B cell (primary cell): ENCODE results near the gene PDCD1LG2. TPM values are rescaled to one million over a fixed set of nuclear protein-coding genes. Genes with fewer than 3 reads are reported as not detected.

Experiments used
- ATAC-seq: fragments of 200-7000 bp; cut with Tn5 transposase; one replicate; pipeline ENCODE4 v1.10.0; 2021; ENCODE audit warnings: low read depth, mild to moderate bottlenecking, moderate number of reproducible peaks, moderate library complexity
- CTCF ChIA-PET: fragments of 350-600 bp; sonication (Branson Sonifier 250); formaldehyde crosslinking; loops from one replicate; lab custom pipeline; 2021; ENCODE audit warnings: antibody characterized with exemption, inconsistent platforms; lab: Charles Lee
- POLR2A ChIA-PET: fragments of 350-600 bp; sonication (Branson Sonifier 250); formaldehyde crosslinking; loops from one replicate; lab custom pipeline; 2021; ENCODE audit warnings: antibody characterized with exemption; lab: Charles Lee
- DNase-seq: peaks from one replicate; pipeline ENCODE4 v3.0.0; 2013
- H2AFZ ChIP-seq: 2 replicates; pipeline ENCODE4 v1.6.1; 2012; ENCODE audit warnings: mild to moderate bottlenecking, low read depth, low read length; ENCODE audit not compliant: insufficient read depth, poor library complexity, severe bottlenecking
- H3K27ac ChIP-seq, 2 donors: 1 replicate in 1 of 2; 2 replicates in 1 of 2; pipeline ENCODE4 v1.5.1; 2012 to 2013; ENCODE audit warnings: low read length in 2 of 2, mild to moderate bottlenecking in 2 of 2, moderate library complexity in 1 of 2
- H3K27me3 ChIP-seq, 4 experiments: fragments of 200-600 bp in 1 of 4; sonication (generic) in 1 of 4; replicated peaks in 1 of 4; 1 replicate in 2 of 4; 2 replicates in 2 of 4; pipeline versions ENCODE4 v1.6.1 to v1.7.0; 2013 to 2016; ENCODE audit warnings: low read length in 3 of 4, mild to moderate bottlenecking in 2 of 4, mixed read lengths in 1 of 4, moderate library complexity in 1 of 4; ENCODE audit not compliant: insufficient read depth in 4 of 4, control insufficient read depth in 3 of 4; ENCODE audit errors: control extremely low read depth in 1 of 4
- H3K36me3 ChIP-seq, 2 experiments: replicated peaks in 1 of 2; 1 replicate in 1 of 2; 2 replicates in 1 of 2; pipeline versions ENCODE4 v1.6.1 to v1.7.1; 2013; ENCODE audit warnings: low read length in 1 of 2; ENCODE audit not compliant: insufficient read depth in 2 of 2, control insufficient read depth in 1 of 2; ENCODE audit errors: control extremely low read depth in 1 of 2, extremely low read depth in 1 of 2
- H3K4me1 ChIP-seq, 2 donors: fragments of 200-600 bp in 1 of 2; sonication (generic) in 1 of 2; 1 replicate in 1 of 2; 2 replicates in 1 of 2; pipeline versions ENCODE4 v1.5.1 to v1.6.1; 2013 to 2017; ENCODE audit warnings: low read length in 2 of 2; ENCODE audit not compliant: control insufficient read depth in 2 of 2, insufficient read depth in 2 of 2
- H3K4me2 ChIP-seq: replicated peaks from 2 replicates; pipeline ENCODE3; 2012; ENCODE audit warnings: mild to moderate bottlenecking, low read depth, low read length; ENCODE audit not compliant: poor library complexity, severe bottlenecking
- H3K4me3 ChIP-seq, 5 experiments: fragments of 200-600 bp in 1 of 5; sonication (generic) in 1 of 5; 1 replicate in 3 of 5; 2 replicates in 2 of 5; pipeline versions ENCODE4 v1.5.1 to v1.7.0; 2011 to 2016; ENCODE audit warnings: low read length in 4 of 5, mild to moderate bottlenecking in 4 of 5, low read depth in 2 of 5, control low read depth in 1 of 5, moderate library complexity in 1 of 5; ENCODE audit not compliant: insufficient read depth in 1 of 5; ENCODE audit errors: control extremely low read depth in 1 of 5, extremely low read depth in 1 of 5
- H3K79me2 ChIP-seq: fragments of 200-600 bp; sonication (generic); one replicate; pipeline ENCODE4 v1.6.0; 2016; ENCODE audit warnings: low read length; ENCODE audit not compliant: control insufficient read depth, insufficient read depth
- H3K9ac ChIP-seq: fragments of 200-600 bp; sonication (generic); 2 replicates; pipeline ENCODE4 v1.6.1; 2017; ENCODE audit warnings: mild to moderate bottlenecking, low read length, moderate library complexity
- H3K9me3 ChIP-seq, 3 donors: one replicate each; pipeline versions ENCODE4 v1.6.1 to v1.7.1; 2013; ENCODE audit warnings: low read length in 2 of 3; ENCODE audit not compliant: control insufficient read depth in 2 of 3, insufficient read depth in 1 of 3; ENCODE audit errors: control extremely low read depth in 1 of 3
- H4K20me1 ChIP-seq: 2 replicates; pipeline ENCODE4 v1.6.0; 2012; ENCODE audit warnings: mild to moderate bottlenecking, low read length; ENCODE audit not compliant: insufficient read depth, control insufficient read depth, poor library complexity, severe bottlenecking
- H3K27ac Mint-ChIP-seq: one replicate; pipeline ENCODE4 v1.8.0; 2021; ENCODE audit warnings: mixed read lengths
- H3K27me3 Mint-ChIP-seq: one replicate; pipeline ENCODE4 v1.8.0; 2021; ENCODE audit warnings: mixed read lengths
- H3K4me1 Mint-ChIP-seq: one replicate; pipeline ENCODE4 v1.8.0; 2021; ENCODE audit warnings: mixed read lengths
- H3K4me3 Mint-ChIP-seq: one replicate; pipeline ENCODE4 v1.8.0; 2021; ENCODE audit warnings: mixed read lengths
- H3K9me3 Mint-ChIP-seq: one replicate; pipeline ENCODE4 v1.8.0; 2022; ENCODE audit warnings: mixed read lengths; ENCODE audit not compliant: insufficient read depth
- CTCF ChIP-seq: fragments of 200-600 bp; IDR thresholded peaks from one replicate; pipeline ENCODE4 v1.8.0; 2022; ENCODE audit warnings: antibody characterized with exemption, mild to moderate bottlenecking
- EZH2 ChIP-seq: IDR thresholded peaks from 2 replicates; pipeline ENCODE4 v1.6.1; 2012; ENCODE audit warnings: borderline replicate concordance, low read depth, mild to moderate bottlenecking, moderate library complexity, low read length; ENCODE audit not compliant: insufficient read depth, poor library complexity, severe bottlenecking
- WGBS: methylation state at CpG from one replicate; pipeline ENCODE4 v1.1.5; 2013; ENCODE audit warnings: missing lambda C conversion rate; ENCODE audit not compliant: insufficient coverage; 5-methylcytosine and 5-hydroxymethylcytosine counted together
- intact Hi-C: fragments of 100-400 bp; cut with micrococcal nuclease; formaldehyde crosslinking; loops from one replicate; pipeline ENCODE4 v1.10.0; 2022
- polyA plus RNA-seq: library from polyadenylated mRNA; depleted of rRNA; stranded (reverse); fragments of >200 nt; gene quantifications from 2 replicates; pipeline ENCODE4 v1.2.3, GENCODE V29; 2012
- total RNA-seq, 2 donors: library from RNA; stranded (reverse); fragments of 120-200 nt in 1 of 2; gene quantifications; 1 replicate in 1 of 2; 2 replicates in 1 of 2; pipeline versions ENCODE4 v1.2.3 to v1.2.4, GENCODE V29; 2013 to 2022

The PDCD1LG2 gene
- total and polyA plus RNA-seq, 2 donors (not counting 1 experiment from before 2014, with no cell fraction given): 0.67 TPM; not detected in 1

- intact Hi-C loops: loop anchor here (10.0 kb wide), 1 partner anchor 521 kb away; no protein-coding TSS in a partner anchor
- no peaks in the 10 kb centered on the region for H4K20me1 ChIP-seq
- H3K79me2 ChIP-seq: peaks cover 9% of the 10 kb centered on the region
- H3K4me3 ChIP-seq: no peak overlapping the region
- H3K9me3 ChIP-seq: no peaks in the 10 kb centered on the region
- Mint-ChIP-seq H3K27ac (peak overlapping the region; percentile 43), H3K4me3 (peak overlapping the region; percentile 2), H3K4me1 (peaks cover 66% of the 10 kb centered on the region), H3K27me3 (no peaks in the 10 kb centered on the region), H3K9me3 (no peaks in the 10 kb centered on the region)
- peak overlapping the region in 1 of 2 donors; percentile 24 for H3K27ac ChIP-seq
- DNase-seq: no peak
- ChIA-PET POLR2A (interaction anchor here (0.7 to 1.6 kb wide), 2 partner anchors 33 to 1162 kb away, joined by 3 to 6 read pairs; partner anchors contain the start of genes KDM4C and RIC1), CTCF (interaction anchor here (0.8 to 8.9 kb wide), 11 partner anchors 10 to 410 kb away, joined by 3 to 91 read pairs (median 5); partner anchors contain the start of genes CD274, PLGRKT and RIC1)
- no peaks in the 10 kb centered on the region for H3K27me3 ChIP-seq
- H3K4me2 ChIP-seq: peak overlapping the region; percentile 21
- no peak overlapping the region for H2AFZ ChIP-seq
- no peak overlapping the region for H3K9ac ChIP-seq
- peaks cover 31 to 34% of the 10 kb centered on the region in 2 donors for H3K4me1 ChIP-seq
- no peak for ATAC-seq
- no CpG with 5 or more reads among the region's 2 CpGs for WGBS
- TF ChIP-seq EZH2 (no peak), CTCF (no peak)
- H3K36me3 ChIP-seq: no peaks in the 10 kb centered on the region
Observed at GRCh38 chr9:5596173-5596572, 85.8 kb downstream of the PDCD1LG2 start.
